HG02885 (cell line): Measurements from ENCODE around the gene DNMT1.
"Not testable (repeated sequence)": the region's sequence is repeated elsewhere in the genome, so short reads cannot be mapped to it uniquely, and the experiment has no call there.

ENCODE experiments used
- ATAC-seq: cut with Tn5 transposase; IDR thresholded peaks from one replicate; pipeline ENCODE4 v1.9.1; 2021; ENCODE audit warnings: mild to moderate bottlenecking; ENCODE audit not compliant: unreplicated experiment, poor library complexity

Gene DNMT1

GRCh38 chr19:10222201-10222890, 27.6 kb upstream of the DNMT1 start:
- ATAC-seq, result no peak

GRCh38 chr19:10220695-10221094, 25.9 kb upstream of the DNMT1 start:
- no peak for ATAC-seq

- ATAC-seq, result peak; percentile 54
Measured at GRCh38 chr19:10219678-10220077, 24.9 kb upstream of the DNMT1 start.

GRCh38 chr19:10217085-10217484, 22.3 kb upstream of the DNMT1 start:
- no peak for ATAC-seq

- ATAC-seq, result no peak
Measured at GRCh38 chr19:10214784-10215183, 20.0 kb upstream of the DNMT1 start.

GRCh38 chr19:10211691-10212090, 16.9 kb upstream of the DNMT1 start:
- no peak for ATAC-seq

- ATAC-seq, result no peak
Measured at GRCh38 chr19:10211061-10211460, 16.3 kb upstream of the DNMT1 start.

- no peak for ATAC-seq
Measured at GRCh38 chr19:10209315-10209714, 14.6 kb upstream of the DNMT1 start.

- ATAC-seq, result no peak
Measured at GRCh38 chr19:10207026-10207425, 12.3 kb upstream of the DNMT1 start.

- ATAC-seq, result no peak
Measured at GRCh38 chr19:10206226-10206885, 11.6 kb upstream of the DNMT1 start.

- no peak for ATAC-seq
Measured at GRCh38 chr19:10205636-10206035, 10.9 kb upstream of the DNMT1 start.

- ATAC-seq, result no peak
Measured at GRCh38 chr19:10203686-10204085, 8.9 kb upstream of the DNMT1 start.

- ATAC-seq, result no peak
Measured at GRCh38 chr19:10201176-10201575, 6.4 kb upstream of the DNMT1 start.

GRCh38 chr19:10200101-10200500, 5.3 kb upstream of the DNMT1 start:
- ATAC-seq, result not testable (repeated sequence)

GRCh38 chr19:10198889-10199644, 4.3 kb upstream of the DNMT1 start:
- not testable (repeated sequence) for ATAC-seq

- no peak for ATAC-seq
Measured at GRCh38 chr19:10195199-10195519, 406 bp upstream of the DNMT1 start.

GRCh38 chr19:10193790-10194499, 808 bp downstream of the DNMT1 start:
- ATAC-seq, result peak; percentile 29

GRCh38 chr19:10192922-10193321, 1.8 kb downstream of the DNMT1 start:
- no peak for ATAC-seq

- no peak for ATAC-seq
Measured at GRCh38 chr19:10191347-10191746, 3.4 kb downstream of the DNMT1 start.

- no peak for ATAC-seq
Measured at GRCh38 chr19:10190026-10190425, 4.7 kb downstream of the DNMT1 start.

GRCh38 chr19:10189616-10190015, 5.1 kb downstream of the DNMT1 start:
- no peak for ATAC-seq
